Measurements from ENCODE around the gene MEGF6.
"Not testable (repeated sequence)": the region's sequence is repeated elsewhere in the genome, so short reads cannot be mapped to it uniquely, and the experiment has no call there.

The MEGF6 gene

GRCh38 chr1:3621151-3621671, 9.9 kb upstream of the MEGF6 start:
- TF ChIP-seq CTCF (conservative IDR thresholded peaks at IDR 0.05; ENCODE audit: low read depth, low read length) = peak; percentile 67
- peak; percentile 47 for DNase-seq (ENCODE audit: low read depth)

GRCh38 chr1:3620708-3621107, 9.4 kb upstream of the MEGF6 start:
- TF ChIP-seq CTCF (conservative IDR thresholded peaks at IDR 0.05; ENCODE audit: low read depth, low read length) = no peak
- no peak overlapping the region for H3K4me3 ChIP-seq (ENCODE audit: low read depth, low read length)
- no peak for DNase-seq (ENCODE audit: low read depth)

More at GRCh38 chr1:3621151-3621671, 9.9 kb upstream of the MEGF6 start:
- H3K4me3 ChIP-seq (ENCODE audit: low read depth, low read length) = not testable (repeated sequence)

DNA sequence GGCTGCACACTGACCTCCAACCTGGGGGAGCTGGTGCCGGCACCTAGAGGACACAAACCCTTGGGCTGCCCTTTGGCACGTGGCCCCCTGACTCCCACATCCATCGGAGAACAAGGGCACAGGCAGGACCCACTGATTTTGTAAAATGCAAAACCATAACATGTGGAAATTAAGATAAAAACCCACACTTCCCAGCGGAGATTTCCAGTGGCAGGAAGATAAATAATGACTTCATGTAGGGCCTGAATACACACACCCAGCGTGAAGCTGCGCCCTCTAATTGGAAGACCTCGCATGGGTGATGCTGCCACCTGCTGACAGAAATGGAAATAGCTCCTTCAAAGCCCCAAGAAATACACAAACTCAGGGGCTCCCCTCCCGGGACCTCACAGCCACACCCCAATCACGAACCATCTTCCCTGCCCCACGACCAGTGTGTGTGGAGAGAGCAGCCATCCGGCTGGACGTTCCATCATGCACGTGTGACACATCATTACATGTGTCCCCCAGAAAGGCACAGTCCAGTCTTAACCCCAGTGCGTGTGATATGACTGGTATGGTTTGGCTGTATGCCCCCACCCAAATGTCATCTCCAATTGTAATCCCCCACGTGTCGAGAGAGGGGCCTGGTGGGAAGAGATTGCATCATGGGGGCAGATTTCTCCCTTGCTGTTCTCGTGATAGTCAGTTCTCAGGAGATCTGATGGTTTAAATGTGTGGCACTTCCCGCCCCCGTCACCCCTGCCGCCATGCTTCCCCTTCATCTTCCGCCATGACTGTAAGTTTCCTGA, 7.8 kb upstream of the MEGF6 start:
- peak; percentile 90 for DNase-seq (ENCODE audit: low read depth)
- peak; percentile 85 for TF ChIP-seq CTCF (conservative IDR thresholded peaks at IDR 0.05; ENCODE audit: low read depth, low read length)
- no peak overlapping the region for H3K4me3 ChIP-seq (ENCODE audit: low read depth, low read length)

- TF ChIP-seq CTCF (conservative IDR thresholded peaks at IDR 0.05; ENCODE audit: low read depth, low read length) = no peak
- no peak overlapping the region for H3K4me3 ChIP-seq (ENCODE audit: low read depth, low read length)
- DNase-seq (ENCODE audit: low read depth) = no peak
Observed at GRCh38 chr1:3618531-3618880, 7.2 kb upstream of the MEGF6 start.

DNA sequence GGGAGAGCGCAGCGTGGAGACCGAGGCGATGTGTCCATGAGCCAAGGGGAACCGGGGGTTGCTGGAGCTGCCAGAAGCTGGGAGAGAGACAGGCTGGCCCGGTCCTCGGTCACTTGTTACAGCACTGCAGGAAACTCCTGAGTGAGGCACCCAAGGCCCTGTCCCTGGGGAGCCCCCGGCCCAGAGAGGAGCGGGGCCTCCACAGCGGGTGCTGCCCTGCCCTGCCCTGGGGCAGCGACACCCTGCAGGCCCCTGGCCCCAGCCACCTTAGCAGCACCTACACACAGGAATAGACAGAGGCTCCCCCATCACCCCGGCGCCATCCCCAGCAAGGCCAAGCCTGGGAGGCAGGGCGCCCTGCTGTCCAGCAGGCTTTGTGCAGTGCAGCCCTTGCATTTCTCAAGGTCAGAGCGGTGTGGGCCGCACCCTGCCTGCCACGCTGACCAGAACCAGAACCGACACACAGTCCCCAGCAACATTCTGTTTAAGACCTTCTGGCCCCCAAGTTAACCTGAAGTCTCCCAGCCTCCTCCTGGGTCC, 6.6 kb upstream of the MEGF6 start:
- no peak for DNase-seq (ENCODE audit: low read depth)
- no peak for TF ChIP-seq CTCF (conservative IDR thresholded peaks at IDR 0.05; ENCODE audit: low read depth, low read length)

GRCh38 chr1:3616861-3617260, 5.6 kb upstream of the MEGF6 start:
- DNase-seq (ENCODE audit: low read depth) = no peak
- no peak overlapping the region for H3K4me3 ChIP-seq (ENCODE audit: low read depth, low read length)
- no peak for TF ChIP-seq CTCF (conservative IDR thresholded peaks at IDR 0.05; ENCODE audit: low read depth, low read length)

More for the DNA sequence above, 6.6 kb upstream of the MEGF6 start:
- H3K4me3 ChIP-seq (ENCODE audit: low read depth, low read length) = no peak overlapping the region
